ENCODE data around the gene ZFYVE21.

GRCh38 chr14:103737432-103738045 is 21.9 kb downstream of the ZFYVE21 start:
- TF ChIP-seq CTCF (conservative IDR thresholded peaks at IDR 0.05 in 1 of 2, IDR thresholded peaks at IDR 0.05 in 1 of 2; ENCODE audit: extremely low read depth in 1 of 2, insufficient read depth in 1 of 2, low read depth in 1 of 2, low read length in 2 of 2) (no peak), EZH2 (IDR thresholded peaks at IDR 0.05; ENCODE audit: borderline replicate concordance, low read length) (no peak)
